Endothelial cell of umbilical vein (primary cell): ENCODE data around the gene CRYL1. TPM values are rescaled to one million over a fixed set of nuclear protein-coding genes. Genes with fewer than 3 reads are reported as not detected.

Experiments used
- BruUV-seq: library from RNA; stranded (reverse); fragments of 400-500 nt; replicated peaks from 2 replicates; lab custom pipeline; 2021; lab: Mats Ljungman, UMichigan
- CTCF ChIA-PET: fragments of 300-600, 350-600 bp; sonication (Branson Sonifier 250); formaldehyde crosslinking; loops from one replicate; lab custom pipeline; 2021; ENCODE audit warnings: antibody characterized with exemption, inconsistent platforms; lab: Charles Lee
- POLR2A ChIA-PET: fragments of 300-600, 350-600 bp; sonication (Branson Sonifier 250); formaldehyde crosslinking; loops from one replicate; lab custom pipeline; 2021; ENCODE audit warnings: antibody characterized with exemption, inconsistent platforms; lab: Charles Lee
- DNase-seq: peaks from one replicate; pipeline ENCODE4 v3.0.0-alpha.2; 2011; ENCODE audit warnings: low read depth, low spot score
- FAIRE-seq: peaks from 2 replicates; lab custom pipeline; 2011; peaks lifted over from hg19 to GRCh38; lab: Jason Lieb, UNC
- H2AFZ ChIP-seq: 2 replicates; pipeline ENCODE4 v1.6.0; 2012; ENCODE audit warnings: low read depth, low read length, control low read depth, inconsistent platforms
- H3K27ac ChIP-seq: 2 replicates; pipeline ENCODE4 v1.5.1; 2011; ENCODE audit warnings: low read depth, mild to moderate bottlenecking, control low read depth, low read length, moderate library complexity; ENCODE audit not compliant: insufficient read depth
- H3K27me3 ChIP-seq, 2 experiments: 2 replicates each; pipeline versions ENCODE4 v1.6.0 to v1.6.1; 2011; ENCODE audit warnings: low read length in 2 of 2, mixed read lengths in 1 of 2; ENCODE audit not compliant: control insufficient read depth in 2 of 2, insufficient read depth in 2 of 2
- H3K36me3 ChIP-seq, 2 experiments: 2 replicates in 1 of 2; 3 replicates in 1 of 2; pipeline ENCODE4 v1.5.1; 2011; ENCODE audit warnings: low read length in 2 of 2, mild to moderate bottlenecking in 1 of 2, moderate library complexity in 1 of 2; ENCODE audit not compliant: control insufficient read depth in 2 of 2, insufficient read depth in 2 of 2; ENCODE audit errors: extremely low read depth in 1 of 2
- H3K4me1 ChIP-seq: 3 replicates; pipeline ENCODE4 v1.5.1; 2011; ENCODE audit warnings: mild to moderate bottlenecking, low read length; ENCODE audit not compliant: control insufficient read depth, insufficient read depth; ENCODE audit errors: extremely low read depth
- H3K4me2 ChIP-seq: 2 replicates; pipeline ENCODE4 v1.6.1; 2011; ENCODE audit warnings: low read length, control low read depth, mixed read lengths; ENCODE audit not compliant: insufficient read depth
- H3K4me3 ChIP-seq, 3 experiments: fragments of 200-600 bp in 1 of 3; sonication (generic), shearing (Covaris generic) in 1 of 3; replicated peaks in 1 of 3; 2 replicates each; pipeline ENCODE4 v1.5.1; 2011 to 2016; ENCODE audit warnings: control low read depth in 3 of 3, low read length in 3 of 3, mild to moderate bottlenecking in 2 of 3, inconsistent platforms in 1 of 3, low read depth in 1 of 3, moderate library complexity in 1 of 3; ENCODE audit not compliant: insufficient read depth in 1 of 3
- H3K79me2 ChIP-seq: 2 replicates; pipeline ENCODE4 v1.6.0; 2012; ENCODE audit warnings: low read length, inconsistent platforms; ENCODE audit not compliant: control insufficient read depth, insufficient read depth
- H3K9ac ChIP-seq: replicated peaks from 2 replicates; pipeline ENCODE3; 2011; ENCODE audit warnings: low read length, control low read depth; ENCODE audit not compliant: insufficient read depth; ENCODE audit errors: extremely low read depth
- H3K9me1 ChIP-seq: replicated peaks from 3 replicates; pipeline ENCODE4 v1.6.0; 2011; ENCODE audit warnings: mild to moderate bottlenecking, low read length; ENCODE audit not compliant: control insufficient read depth, insufficient read depth; ENCODE audit errors: extremely low read depth
- H3K9me3 ChIP-seq: replicated peaks from 2 replicates; pipeline ENCODE4 v1.5.1; 2012; ENCODE audit warnings: low read length, inconsistent platforms; ENCODE audit not compliant: control insufficient read depth, insufficient read depth
- H4K20me1 ChIP-seq: replicated peaks from 2 replicates; pipeline ENCODE3; 2011; ENCODE audit warnings: mild to moderate bottlenecking, low read length; ENCODE audit not compliant: control insufficient read depth, insufficient read depth; ENCODE audit errors: extremely low read depth
- CTCF ChIP-seq, 2 donors: IDR thresholded peaks; 1 replicate in 1 of 2; 2 replicates in 1 of 2; pipeline ENCODE4 v1.5.1; 2011; ENCODE audit warnings: low read length in 2 of 2, mild to moderate bottlenecking in 2 of 2, moderate library complexity in 2 of 2, control low read depth in 1 of 2, inconsistent platforms in 1 of 2, low read depth in 1 of 2; ENCODE audit not compliant: insufficient read depth in 1 of 2; ENCODE audit errors: extremely low read depth in 1 of 2
- JUN ChIP-seq: IDR thresholded peaks from 2 replicates; pipeline ENCODE4 v1.6.1; 2011; ENCODE audit warnings: borderline replicate concordance, low read depth; ENCODE audit not compliant: insufficient read length, insufficient read depth
- MYC ChIP-seq: IDR thresholded peaks from one replicate; pipeline ENCODE4 v1.6.1; 2011; ENCODE audit warnings: mild to moderate bottlenecking, low read depth, low read length
- POLR2A ChIP-seq: IDR thresholded peaks from 2 replicates; pipeline ENCODE4 v1.6.1; 2012; ENCODE audit warnings: low read depth, mild to moderate bottlenecking, control low read depth, low read length
- dilution Hi-C: fragments of 300-500 bp; cut with MboI; formaldehyde crosslinking; loops from one replicate; pipeline ENCODE4 v1.15.0; 2019; ENCODE audit warnings: low sequenced_read_pairs; ENCODE audit not compliant: extremely low pct_ligation_motif_present
- intact Hi-C: fragments of 100-400 bp; cut with micrococcal nuclease; formaldehyde crosslinking; loops from one replicate; pipeline ENCODE4 v1.10.0; 2022
- polyA plus RNA-seq, 4 experiments: library from polyadenylated mRNA; depleted of rRNA in 3 of 4; stranded (reverse) in 3 of 4; unstranded in 1 of 4; fragments of >200 nt; gene quantifications; 2 replicates each; pipeline versions ENCODE4 v1.2.1 to v1.2.3, GENCODE V29; 2011 to 2012; ENCODE audit warnings: missing spikeins in 1 of 4
- total RNA-seq: library from RNA; stranded (reverse); gene quantifications from 2 replicates; pipeline ENCODE4 v1.2.3, GENCODE V29; 2021

CRYL1 gene
- total and polyA plus RNA-seq, 2 donors (not counting 3 experiments of a cell fraction or from before 2014, with no cell fraction given), result 13.9 to 39.0 TPM

- Histone ChIP-seq H3K4me2 (no peak overlapping the region), H3K27ac (no peak overlapping the region), H3K4me1 (no peaks in the 10 kb centered on the region), H3K4me3 (no peak overlapping the region), H2AFZ (no peak overlapping the region), H4K20me1 (no peaks in the 10 kb centered on the region), H3K27me3 (peaks cover 9 to 10% of the 10 kb centered on the region in 2 experiments), H3K9me3 (no peaks in the 10 kb centered on the region), H3K36me3 (no peaks in the 10 kb centered on the region), H3K79me2 (no peaks in the 10 kb centered on the region), H3K9me1 (no peaks in the 10 kb centered on the region), H3K9ac (no peak overlapping the region)
- DNase-seq (no peak), FAIRE-seq (no peak)
- dilution Hi-C loops, result no loop called here
- ChIA-PET CTCF (no interaction called here), POLR2A (no interaction called here)
- intact Hi-C loops, result no loop called here
- no TSS peak for BruUV-seq
- TF ChIP-seq MYC, result no peak
Measured at GRCh38 chr13:20371825-20372224, 153.8 kb downstream of the CRYL1 start.

GRCh38 chr13:20370815-20371421, 154.7 kb downstream of the CRYL1 start:
- H3K9me1 ChIP-seq, result no peaks in the 10 kb centered on the region
- dilution Hi-C loops (no loop called here), intact Hi-C loops (no loop called here)
- no peaks in the 10 kb centered on the region for H3K9me3 ChIP-seq
- H2AFZ ChIP-seq, result no peak overlapping the region
- peaks cover 9% of the 10 kb centered on the region in 2 experiments for H3K27me3 ChIP-seq
- ChIA-PET POLR2A (no interaction called here), CTCF (no interaction called here)
- no peaks in the 10 kb centered on the region for H3K79me2 ChIP-seq
- H3K36me3 ChIP-seq, result no peaks in the 10 kb centered on the region
- H3K4me1 ChIP-seq, result no peaks in the 10 kb centered on the region
- TF ChIP-seq CTCF (IDR thresholded peaks at IDR 0.05; ENCODE audit: extremely low read depth in 1 of 2, insufficient read depth in 1 of 2, low read depth in 1 of 2, low read length in 2 of 2), result no peak
- no peak for TF ChIP-seq JUN
- TF ChIP-seq POLR2A, result no peak
- H3K4me3 ChIP-seq, result no peak overlapping the region
- no peak overlapping the region for H3K4me2 ChIP-seq
- H3K27ac ChIP-seq, result no peak overlapping the region
- DNase-seq, result no peak
- no TSS peak for BruUV-seq
- no peak for FAIRE-seq
- H3K9ac ChIP-seq, result no peak overlapping the region
- H4K20me1 ChIP-seq, result no peaks in the 10 kb centered on the region
